Hepatocyte (in vitro differentiated cells): ENCODE measurements around the gene CDH5. TPM values are rescaled to one million over a fixed set of nuclear protein-coding genes. Genes with fewer than 3 reads are reported as not detected.
A peak's percentile ranks its signal among the peaks of the same experiment; 100 is the strongest.

Experiments
- DNase-seq: peaks from one replicate; pipeline ENCODE4 v3.0.0-alpha.2; 2016; ENCODE audit warnings: low spot score
- H2AFZ ChIP-seq: fragments of 200-600 bp; sonication (generic); 2 replicates; pipeline ENCODE4 v1.6.0; 2016; ENCODE audit warnings: antibody characterized with exemption, mild to moderate bottlenecking
- H3K27ac ChIP-seq: fragments of 200-600 bp; sonication (generic); 2 replicates; pipeline ENCODE4 v1.5.1; 2016; ENCODE audit warnings: mild to moderate bottlenecking
- H3K27me3 ChIP-seq: fragments of 200-600 bp; sonication (generic); 2 replicates; pipeline ENCODE4 v1.6.1; 2016
- H3K36me3 ChIP-seq: fragments of 200-600 bp; sonication (generic); replicated peaks from 2 replicates; pipeline ENCODE4 v1.5.1; 2016; ENCODE audit warnings: low read depth; ENCODE audit not compliant: insufficient read depth
- H3K4me1 ChIP-seq: fragments of 200-600 bp; sonication (generic); 2 replicates; pipeline ENCODE4 v1.5.1; 2016; ENCODE audit warnings: mild to moderate bottlenecking, moderate library complexity; ENCODE audit not compliant: insufficient read depth
- H3K4me2 ChIP-seq: fragments of 200-600 bp; sonication (generic); 2 replicates; pipeline ENCODE4 v1.6.0; 2016
- H3K4me3 ChIP-seq: fragments of 200-600 bp; sonication (generic); 2 replicates; pipeline ENCODE4 v1.5.1; 2016; ENCODE audit warnings: mild to moderate bottlenecking
- H3K79me2 ChIP-seq: fragments of 200-600 bp; sonication (generic); 2 replicates; pipeline ENCODE4 v1.6.0; 2017; ENCODE audit warnings: mild to moderate bottlenecking
- H3K9me2 ChIP-seq: fragments of 200-600 bp; sonication (generic); replicated peaks from 2 replicates; pipeline ENCODE4 v1.6.0; 2017; ENCODE audit warnings: mild to moderate bottlenecking; ENCODE audit not compliant: insufficient read depth
- H3K9me3 ChIP-seq: fragments of 200-600 bp; sonication (generic); 2 replicates; pipeline ENCODE4 v1.5.1; 2016; ENCODE audit warnings: low read depth, mild to moderate bottlenecking
- H4K20me1 ChIP-seq: fragments of 200-600 bp; sonication (generic); 2 replicates; pipeline ENCODE4 v1.6.0; 2016; ENCODE audit warnings: mild to moderate bottlenecking; ENCODE audit not compliant: insufficient read depth, poor library complexity, severe bottlenecking
- EZH2 ChIP-seq: fragments of 200-600 bp; sonication (generic); IDR thresholded peaks from 2 replicates; pipeline ENCODE4 v1.6.1; 2016; ENCODE audit warnings: antibody characterized with exemption, mild to moderate bottlenecking, borderline replicate concordance
- EZH2phosphoT487 ChIP-seq: fragments of 200-600 bp; sonication (generic); IDR thresholded peaks from one replicate; pipeline ENCODE4 v1.6.1; 2018; ENCODE audit warnings: antibody characterized with exemption, mild to moderate bottlenecking, low read depth, moderate library complexity; ENCODE audit not compliant: unreplicated experiment, severe bottlenecking
- WGBS: methylation state at CpG from one replicate; pipeline ENCODE4 v1.1.6; 2016; ENCODE audit warnings: low lambda C conversion rate; ENCODE audit errors: missing lambda C conversion rate; 5-methylcytosine and 5-hydroxymethylcytosine counted together
- polyA plus RNA-seq: library from polyadenylated mRNA; unstranded; fragments of >200 nt; fragmentation: Nextera tagmentation; extraction: Ambion mirVana; gene quantifications from 2 replicates; pipeline ENCODE4 v1.2.1, GENCODE V29; 2016
- total RNA-seq: library from RNA; depleted of rRNA; stranded (reverse); fragments of >200 nt; gene quantifications from 2 replicates; pipeline ENCODE4 v1.2.3, GENCODE V29; 2014
- TF ChIP-seq, protein P1 (sequence below): fragments of 200-600 bp; sonication (generic); IDR thresholded peaks from 2 replicates; pipeline ENCODE4 v1.5.1; 2016; ENCODE audit warnings: antibody characterized with exemption, mild to moderate bottlenecking; ENCODE audit not compliant: poor library complexity

The CDH5 gene
- total and polyA plus RNA-seq, 2 experiments from 2014 or later, result 0.88 to 2.2 TPM

- no peak overlapping the region for H2AFZ ChIP-seq
- H3K4me3 ChIP-seq, result no peak overlapping the region
- no peaks in the 10 kb centered on the region for H3K9me2 ChIP-seq
- TF ChIP-seq EZH2, result no peak
- TF ChIP-seq, protein P1, sequence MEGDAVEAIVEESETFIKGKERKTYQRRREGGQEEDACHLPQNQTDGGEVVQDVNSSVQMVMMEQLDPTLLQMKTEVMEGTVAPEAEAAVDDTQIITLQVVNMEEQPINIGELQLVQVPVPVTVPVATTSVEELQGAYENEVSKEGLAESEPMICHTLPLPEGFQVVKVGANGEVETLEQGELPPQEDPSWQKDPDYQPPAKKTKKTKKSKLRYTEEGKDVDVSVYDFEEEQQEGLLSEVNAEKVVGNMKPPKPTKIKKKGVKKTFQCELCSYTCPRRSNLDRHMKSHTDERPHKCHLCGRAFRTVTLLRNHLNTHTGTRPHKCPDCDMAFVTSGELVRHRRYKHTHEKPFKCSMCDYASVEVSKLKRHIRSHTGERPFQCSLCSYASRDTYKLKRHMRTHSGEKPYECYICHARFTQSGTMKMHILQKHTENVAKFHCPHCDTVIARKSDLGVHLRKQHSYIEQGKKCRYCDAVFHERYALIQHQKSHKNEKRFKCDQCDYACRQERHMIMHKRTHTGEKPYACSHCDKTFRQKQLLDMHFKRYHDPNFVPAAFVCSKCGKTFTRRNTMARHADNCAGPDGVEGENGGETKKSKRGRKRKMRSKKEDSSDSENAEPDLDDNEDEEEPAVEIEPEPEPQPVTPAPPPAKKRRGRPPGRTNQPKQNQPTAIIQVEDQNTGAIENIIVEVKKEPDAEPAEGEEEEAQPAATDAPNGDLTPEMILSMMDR, result no peak
- no peak for TF ChIP-seq EZH2phosphoT487
- H4K20me1 ChIP-seq, result no peaks in the 10 kb centered on the region
- no peak overlapping the region for H3K4me2 ChIP-seq
- 83% methylated on average over 3 of the region's 3 CpGs for WGBS
- H3K36me3 ChIP-seq, result no peaks in the 10 kb centered on the region
- H3K27me3 ChIP-seq, result no peaks in the 10 kb centered on the region
- H3K9me3 ChIP-seq, result no peaks in the 10 kb centered on the region
- H3K4me1 ChIP-seq, result no peaks in the 10 kb centered on the region
- DNase-seq, result no peak
- no peak overlapping the region for H3K27ac ChIP-seq
- no peaks in the 10 kb centered on the region for H3K79me2 ChIP-seq
Measured at GRCh38 chr16:66399031-66399430, 32.5 kb downstream of the CDH5 start.

- no peak overlapping the region for H3K27ac ChIP-seq
- H3K4me2 ChIP-seq, result no peak overlapping the region
- no peaks in the 10 kb centered on the region for H3K9me2 ChIP-seq
- no peaks in the 10 kb centered on the region for H3K36me3 ChIP-seq
- no peaks in the 10 kb centered on the region for H4K20me1 ChIP-seq
- H3K27me3 ChIP-seq, result no peaks in the 10 kb centered on the region
- no peak overlapping the region for H3K4me3 ChIP-seq
- no peaks in the 10 kb centered on the region for H3K79me2 ChIP-seq
- 44% methylated on average over 3 of the region's 3 CpGs for WGBS
- TF ChIP-seq EZH2phosphoT487, result no peak
- TF ChIP-seq EZH2, result no peak
- TF ChIP-seq, protein P1, result no peak
- H3K4me1 ChIP-seq, result no peaks in the 10 kb centered on the region
- no peak overlapping the region for H2AFZ ChIP-seq
- DNase-seq, result no peak
- no peaks in the 10 kb centered on the region for H3K9me3 ChIP-seq
Measured at GRCh38 chr16:66399930-66400329, 33.4 kb downstream of the CDH5 start.

GRCh38 chr16:66400503-66401380 lies 34.3 kb downstream of the CDH5 start:
- Histone ChIP-seq H3K4me2 (no peak overlapping the region), H3K4me3 (no peak overlapping the region), H3K9me3 (no peaks in the 10 kb centered on the region), H3K79me2 (no peaks in the 10 kb centered on the region), H2AFZ (no peak overlapping the region), H3K27me3 (no peaks in the 10 kb centered on the region), H3K27ac (peak overlapping the region; percentile 55), H4K20me1 (no peaks in the 10 kb centered on the region), H3K9me2 (no peaks in the 10 kb centered on the region), H3K36me3 (no peaks in the 10 kb centered on the region), H3K4me1 (no peaks in the 10 kb centered on the region)
- no peak for DNase-seq
- 93% methylated on average over 20 of the region's 20 CpGs for WGBS
- no peak for TF ChIP-seq EZH2phosphoT487
- TF ChIP-seq, protein P1, result no peak
- no peak for TF ChIP-seq EZH2
